ENCODE measurements around the gene CARM1.

Gene CARM1

DNA sequence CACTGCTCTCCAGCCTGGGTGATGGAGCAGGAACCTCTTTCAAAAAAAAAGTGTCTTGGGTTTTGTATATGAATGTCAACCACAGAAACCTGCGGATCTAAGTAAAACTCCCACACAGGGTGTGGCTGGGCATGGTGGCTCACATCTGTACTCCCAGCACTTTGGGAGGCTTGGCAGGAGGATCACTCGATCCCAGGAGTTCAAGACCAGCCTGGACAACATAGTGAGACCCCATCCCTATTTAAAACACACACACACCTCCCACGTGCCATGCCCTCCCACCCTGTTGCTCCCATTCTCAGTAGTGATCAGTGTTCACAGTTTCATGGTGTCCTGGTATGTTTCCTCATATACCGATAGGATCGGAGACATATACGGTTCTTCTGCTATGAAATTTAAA, 44.5 kb upstream of the CARM1 start:
- no peak overlapping the region for H3K4me2 ChIP-seq (ENCODE audit: low read depth, low read length, poor library complexity, severe bottlenecking)
- no peaks in the 10 kb centered on the region for H3K27me3 ChIP-seq (ENCODE audit: low read length)
- H2AFZ ChIP-seq (ENCODE audit: low read depth, low read length, severe bottlenecking), result no peak overlapping the region
- no peak overlapping the region for H3K4me3 ChIP-seq (ENCODE audit: insufficient read depth, low read length, poor library complexity, severe bottlenecking)
- no peak overlapping the region for H3K9ac ChIP-seq (ENCODE audit: low read length)
- no peaks in the 10 kb centered on the region for H3K9me3 ChIP-seq (ENCODE audit: insufficient read depth, low read length)
- H4K20me1 ChIP-seq (ENCODE audit: low read depth, low read length), result no peaks in the 10 kb centered on the region
- H3K79me2 ChIP-seq (ENCODE audit: insufficient read depth, low read length), result no peaks in the 10 kb centered on the region
- H3K27ac ChIP-seq (ENCODE audit: low read depth, low read length), result no peak overlapping the region
- H3K9me2 ChIP-seq (replicated peaks; ENCODE audit: insufficient read depth, low read length), result no peaks in the 10 kb centered on the region
- H3K36me3 ChIP-seq (ENCODE audit: low read length), result no peaks in the 10 kb centered on the region; the same call in 1 of the 2 replicates
- no peaks in the 10 kb centered on the region for H3F3A ChIP-seq (ENCODE audit: insufficient read depth)
- no peak for TF ChIP-seq EZH2phosphoT487 (conservative IDR thresholded peaks at IDR 0.05; ENCODE audit: low read length)
- TF ChIP-seq, protein P1, sequence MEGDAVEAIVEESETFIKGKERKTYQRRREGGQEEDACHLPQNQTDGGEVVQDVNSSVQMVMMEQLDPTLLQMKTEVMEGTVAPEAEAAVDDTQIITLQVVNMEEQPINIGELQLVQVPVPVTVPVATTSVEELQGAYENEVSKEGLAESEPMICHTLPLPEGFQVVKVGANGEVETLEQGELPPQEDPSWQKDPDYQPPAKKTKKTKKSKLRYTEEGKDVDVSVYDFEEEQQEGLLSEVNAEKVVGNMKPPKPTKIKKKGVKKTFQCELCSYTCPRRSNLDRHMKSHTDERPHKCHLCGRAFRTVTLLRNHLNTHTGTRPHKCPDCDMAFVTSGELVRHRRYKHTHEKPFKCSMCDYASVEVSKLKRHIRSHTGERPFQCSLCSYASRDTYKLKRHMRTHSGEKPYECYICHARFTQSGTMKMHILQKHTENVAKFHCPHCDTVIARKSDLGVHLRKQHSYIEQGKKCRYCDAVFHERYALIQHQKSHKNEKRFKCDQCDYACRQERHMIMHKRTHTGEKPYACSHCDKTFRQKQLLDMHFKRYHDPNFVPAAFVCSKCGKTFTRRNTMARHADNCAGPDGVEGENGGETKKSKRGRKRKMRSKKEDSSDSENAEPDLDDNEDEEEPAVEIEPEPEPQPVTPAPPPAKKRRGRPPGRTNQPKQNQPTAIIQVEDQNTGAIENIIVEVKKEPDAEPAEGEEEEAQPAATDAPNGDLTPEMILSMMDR (IDR thresholded peaks at IDR 0.05; ENCODE audit: insufficient read depth, low read length, poor library complexity, severe bottlenecking), result no peak

DNA sequence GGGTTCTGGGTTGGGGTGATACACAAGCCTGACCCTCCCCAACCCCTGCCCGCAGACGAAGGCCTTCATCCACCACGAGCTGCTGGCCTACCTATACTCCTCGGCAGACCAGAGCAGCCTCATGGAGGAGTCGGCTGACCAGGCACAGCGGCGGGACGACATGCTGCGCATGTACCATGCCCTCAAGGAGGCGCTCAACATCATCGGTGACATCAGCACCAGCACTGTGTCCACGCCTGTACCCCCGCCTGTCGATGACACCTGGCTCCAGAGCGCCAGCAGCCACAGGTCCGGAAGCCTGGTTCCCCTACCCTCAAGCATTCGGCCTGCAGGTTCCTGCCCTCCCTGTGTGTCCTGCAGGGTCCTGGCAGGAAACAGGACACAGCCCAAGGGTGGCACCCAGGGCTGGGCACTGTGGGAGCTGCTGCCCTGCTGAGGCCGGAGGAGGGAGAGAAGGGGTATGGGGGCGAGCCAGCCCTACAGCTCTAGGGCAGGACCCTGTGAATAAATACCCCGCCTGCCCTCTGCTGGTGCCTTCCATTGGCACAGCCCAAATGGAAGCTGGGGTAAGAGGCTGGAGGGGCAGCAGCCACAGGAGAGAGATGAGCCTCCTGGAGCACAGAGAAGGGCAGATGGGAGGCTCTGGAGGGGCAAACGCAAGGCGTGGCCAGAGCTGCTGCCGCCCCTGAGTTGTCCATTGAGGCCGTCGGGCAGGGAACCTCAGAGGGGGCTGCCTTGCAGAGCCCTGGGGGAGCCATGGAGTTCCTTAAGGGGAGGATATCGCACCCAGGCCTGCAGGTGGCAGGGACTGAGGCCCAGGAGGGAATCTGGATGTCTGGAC, 42.2 kb upstream of the CARM1 start:
- Histone ChIP-seq H2AFZ (ENCODE audit: low read depth, low read length, severe bottlenecking) (no peak overlapping the region), H3K4me2 (ENCODE audit: low read depth, low read length, poor library complexity, severe bottlenecking) (no peak overlapping the region), H3K9ac (ENCODE audit: low read length) (no peak overlapping the region), H3K27ac (ENCODE audit: low read depth, low read length) (no peak overlapping the region), H3K9me3 (ENCODE audit: insufficient read depth, low read length) (no peaks in the 10 kb centered on the region), H3F3A (ENCODE audit: insufficient read depth) (peaks cover 8% of the 10 kb centered on the region; the same call in 1 of the 2 replicates), H3K4me3 (ENCODE audit: insufficient read depth, low read length, poor library complexity, severe bottlenecking) (no peak overlapping the region), H4K20me1 (ENCODE audit: low read depth, low read length) (no peaks in the 10 kb centered on the region), H3K27me3 (ENCODE audit: low read length) (no peaks in the 10 kb centered on the region), H3K9me2 (replicated peaks; ENCODE audit: insufficient read depth, low read length) (no peaks in the 10 kb centered on the region), H3K79me2 (ENCODE audit: insufficient read depth, low read length) (no peaks in the 10 kb centered on the region), H3K36me3 (ENCODE audit: low read length) (no peaks in the 10 kb centered on the region; the same call in 1 of the 2 replicates)
- TF ChIP-seq, protein P1 (IDR thresholded peaks at IDR 0.05; ENCODE audit: insufficient read depth, low read length, poor library complexity, severe bottlenecking), result no peak
- TF ChIP-seq EZH2phosphoT487 (conservative IDR thresholded peaks at IDR 0.05; ENCODE audit: low read length), result no peak

DNA sequence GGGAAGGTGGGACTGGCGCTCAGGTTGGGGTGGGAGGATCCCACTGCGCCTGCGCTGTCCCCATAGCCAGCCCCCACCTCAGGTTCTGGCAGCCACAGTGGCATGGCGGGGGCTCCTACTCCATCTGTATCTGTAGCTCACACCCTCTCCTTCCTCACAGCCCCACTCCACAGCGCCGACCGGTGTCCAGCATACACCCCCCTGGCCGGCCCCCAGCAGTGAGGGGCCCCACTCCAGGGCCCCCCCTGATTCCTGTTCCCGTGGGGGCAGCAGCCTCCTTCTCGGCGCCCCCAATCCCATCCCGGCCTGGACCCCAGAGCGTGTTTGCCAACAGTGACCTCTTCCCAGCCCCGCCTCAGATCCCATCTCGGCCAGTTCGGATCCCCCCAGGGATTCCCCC, 41.4 kb upstream of the CARM1 start:
- Histone ChIP-seq H3K36me3 (ENCODE audit: low read length) (no peaks in the 10 kb centered on the region; the same call in 1 of the 2 replicates), H3F3A (ENCODE audit: insufficient read depth) (peaks cover 12% of the 10 kb centered on the region; the same call in 1 of the 2 replicates), H3K9ac (ENCODE audit: low read length) (no peak overlapping the region), H3K9me3 (ENCODE audit: insufficient read depth, low read length) (no peaks in the 10 kb centered on the region), H3K27me3 (ENCODE audit: low read length) (no peaks in the 10 kb centered on the region), H3K4me2 (ENCODE audit: low read depth, low read length, poor library complexity, severe bottlenecking) (no peak overlapping the region), H3K27ac (ENCODE audit: low read depth, low read length) (no peak overlapping the region), H4K20me1 (ENCODE audit: low read depth, low read length) (no peaks in the 10 kb centered on the region), H2AFZ (ENCODE audit: low read depth, low read length, severe bottlenecking) (no peak overlapping the region), H3K4me3 (ENCODE audit: insufficient read depth, low read length, poor library complexity, severe bottlenecking) (no peak overlapping the region), H3K9me2 (replicated peaks; ENCODE audit: insufficient read depth, low read length) (no peaks in the 10 kb centered on the region), H3K79me2 (ENCODE audit: insufficient read depth, low read length) (no peaks in the 10 kb centered on the region)
- TF ChIP-seq EZH2phosphoT487 (conservative IDR thresholded peaks at IDR 0.05; ENCODE audit: low read length), result no peak
- TF ChIP-seq, protein P1 (IDR thresholded peaks at IDR 0.05; ENCODE audit: insufficient read depth, low read length, poor library complexity, severe bottlenecking), result no peak

All from SU-DHL-6 (cell line).